NOMO-1 treated with DMSO at 0.1 percent for 48 hours (cell line): ENCODE measurements around the gene HOMER1.

Experiments used
- DNase-seq: peaks from one replicate; lab custom pipeline; 2025; ENCODE audit not compliant: unreplicated experiment; lab: John Stamatoyannopoulos, UW

The HOMER1 gene

GRCh38 chr5:79329453-79329852 is 184.5 kb downstream of the HOMER1 start:
- no peak for DNase-seq
